Loucy (cell line): Measurements from ENCODE around the gene DMPK.

ENCODE experiments used
- H2AFZ ChIP-seq: fragments of 200-600 bp; sonication (generic); 2 replicates; pipeline ENCODE4 v1.6.0; 2016; ENCODE audit warnings: antibody characterized with exemption, mild to moderate bottlenecking, low read length, moderate library complexity
- H3F3A ChIP-seq: fragments of 200-600 bp; 2 replicates; pipeline ENCODE4 v1.6.0; 2016; ENCODE audit warnings: antibody characterized with exemption, low read depth, mild to moderate bottlenecking
- H3K27me3 ChIP-seq: fragments of 200-600 bp; sonication (generic); 2 replicates; pipeline ENCODE4 v1.6.1; 2014; ENCODE audit warnings: low read length, mild to moderate bottlenecking; ENCODE audit not compliant: insufficient read depth, poor library complexity, severe bottlenecking
- H3K36me3 ChIP-seq: fragments of 200-600 bp; sonication (generic); 2 replicates; pipeline ENCODE4 v1.6.1; 2016; ENCODE audit warnings: low read length; ENCODE audit not compliant: insufficient read depth
- H3K4me1 ChIP-seq: fragments of 200-600 bp; sonication (generic); 2 replicates; pipeline ENCODE4 v1.5.1; 2014; ENCODE audit warnings: low read length, mild to moderate bottlenecking; ENCODE audit not compliant: insufficient read depth, poor library complexity, severe bottlenecking
- H3K4me2 ChIP-seq: fragments of 200-600 bp; sonication (generic); 2 replicates; pipeline ENCODE4 v1.6.0; 2014; ENCODE audit warnings: antibody characterized with exemption, low read length, low read depth, mild to moderate bottlenecking; ENCODE audit not compliant: poor library complexity, severe bottlenecking
- H3K4me3 ChIP-seq: fragments of 200-600 bp; sonication (generic); 2 replicates; pipeline ENCODE4 v1.5.1; 2014; ENCODE audit warnings: low read length, mild to moderate bottlenecking, mixed read lengths; ENCODE audit not compliant: poor library complexity, severe bottlenecking
- H3K79me2 ChIP-seq: fragments of 200-600 bp; sonication (generic); 2 replicates; pipeline ENCODE4 v1.6.1; 2014; ENCODE audit warnings: low read length; ENCODE audit not compliant: insufficient read depth
- H3K9ac ChIP-seq: fragments of 200-600 bp; sonication (generic); 2 replicates; pipeline ENCODE4 v1.6.0; 2014; ENCODE audit warnings: mild to moderate bottlenecking, low read depth, low read length, moderate library complexity; ENCODE audit not compliant: poor library complexity, severe bottlenecking
- H3K9me2 ChIP-seq: fragments of 200-600 bp; sonication (generic); replicated peaks from 2 replicates; pipeline ENCODE4 v1.6.1; 2016; ENCODE audit warnings: low read depth, low read length, mixed read lengths
- H3K9me3 ChIP-seq: fragments of 200-600 bp; sonication (generic); 2 replicates; pipeline ENCODE4 v1.6.1; 2014; ENCODE audit warnings: mild to moderate bottlenecking, antibody characterized with exemption, low read length, low read depth; ENCODE audit not compliant: insufficient read depth
- H4K20me1 ChIP-seq: fragments of 200-600 bp; sonication (generic); 2 replicates; pipeline ENCODE4 v1.6.0; 2014; ENCODE audit warnings: antibody characterized with exemption, low read length, mild to moderate bottlenecking; ENCODE audit not compliant: insufficient read depth, poor library complexity, severe bottlenecking
- EZH2phosphoT487 ChIP-seq: fragments of 200-600 bp; IDR thresholded peaks from 2 replicates; pipeline ENCODE4 v1.6.1; 2018; ENCODE audit warnings: antibody characterized with exemption, mild to moderate bottlenecking, moderate library complexity, borderline replicate concordance
- TF ChIP-seq, protein P1 (sequence below): fragments of 200-600 bp; sonication (generic); conservative IDR thresholded peaks from 2 replicates; pipeline ENCODE4 v1.5.1; 2014; ENCODE audit warnings: mild to moderate bottlenecking, antibody characterized with exemption, low read length

DMPK gene

DNA sequence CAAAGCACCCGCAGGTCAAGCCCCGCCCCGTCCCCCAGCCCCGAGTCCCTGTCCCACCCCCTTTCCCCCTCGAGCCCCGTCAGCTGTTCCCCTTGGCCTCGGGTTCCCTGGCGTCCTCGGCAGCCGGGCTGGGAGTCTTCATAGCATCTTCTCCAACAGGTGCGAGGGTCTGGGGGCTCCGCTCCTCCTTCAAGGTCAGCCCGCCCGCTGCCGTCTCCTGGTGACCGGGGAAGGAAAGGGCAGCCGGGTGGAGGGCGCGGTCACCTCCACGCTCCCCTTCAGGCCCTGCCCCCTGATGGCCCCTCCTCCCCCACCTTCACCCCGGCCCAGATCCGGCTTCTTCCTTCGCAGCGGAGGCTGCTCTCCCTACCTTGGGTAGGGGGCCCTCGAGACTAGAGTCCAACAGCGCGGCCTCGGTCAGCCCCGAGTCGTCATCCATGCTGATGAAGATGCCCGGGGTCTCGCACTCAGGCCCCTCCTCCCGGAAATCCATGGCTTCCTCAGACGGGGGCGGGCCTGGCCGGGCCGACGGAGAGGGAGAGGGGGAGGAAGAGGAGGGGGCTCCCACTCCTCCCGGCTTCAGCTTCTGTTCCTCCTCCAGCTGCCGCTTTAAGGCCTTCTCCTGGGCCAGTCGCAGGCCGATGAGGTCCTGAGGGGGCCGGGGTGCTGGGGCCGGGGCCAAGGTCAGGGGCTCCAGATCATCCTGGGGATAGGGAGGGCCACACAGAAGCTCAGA, 33.4 kb upstream of the DMPK start:
- Histone ChIP-seq H3K9me2 (no peaks in the 10 kb centered on the region), H3K9me3 (no peaks in the 10 kb centered on the region), H3K79me2 (no peaks in the 10 kb centered on the region), H4K20me1 (no peaks in the 10 kb centered on the region), H3K4me1 (no peaks in the 10 kb centered on the region), H3F3A (no peaks in the 10 kb centered on the region), H3K9ac (no peak overlapping the region), H3K27me3 (no peaks in the 10 kb centered on the region), H3K36me3 (peaks cover 7% of the 10 kb centered on the region; the same call in 1 of the 2 replicates), H3K4me3 (no peak overlapping the region), H2AFZ (no peak overlapping the region), H3K4me2 (no peak overlapping the region)
- TF ChIP-seq, protein P1, sequence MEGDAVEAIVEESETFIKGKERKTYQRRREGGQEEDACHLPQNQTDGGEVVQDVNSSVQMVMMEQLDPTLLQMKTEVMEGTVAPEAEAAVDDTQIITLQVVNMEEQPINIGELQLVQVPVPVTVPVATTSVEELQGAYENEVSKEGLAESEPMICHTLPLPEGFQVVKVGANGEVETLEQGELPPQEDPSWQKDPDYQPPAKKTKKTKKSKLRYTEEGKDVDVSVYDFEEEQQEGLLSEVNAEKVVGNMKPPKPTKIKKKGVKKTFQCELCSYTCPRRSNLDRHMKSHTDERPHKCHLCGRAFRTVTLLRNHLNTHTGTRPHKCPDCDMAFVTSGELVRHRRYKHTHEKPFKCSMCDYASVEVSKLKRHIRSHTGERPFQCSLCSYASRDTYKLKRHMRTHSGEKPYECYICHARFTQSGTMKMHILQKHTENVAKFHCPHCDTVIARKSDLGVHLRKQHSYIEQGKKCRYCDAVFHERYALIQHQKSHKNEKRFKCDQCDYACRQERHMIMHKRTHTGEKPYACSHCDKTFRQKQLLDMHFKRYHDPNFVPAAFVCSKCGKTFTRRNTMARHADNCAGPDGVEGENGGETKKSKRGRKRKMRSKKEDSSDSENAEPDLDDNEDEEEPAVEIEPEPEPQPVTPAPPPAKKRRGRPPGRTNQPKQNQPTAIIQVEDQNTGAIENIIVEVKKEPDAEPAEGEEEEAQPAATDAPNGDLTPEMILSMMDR: no peak
- TF ChIP-seq EZH2phosphoT487: no peak

DNA sequence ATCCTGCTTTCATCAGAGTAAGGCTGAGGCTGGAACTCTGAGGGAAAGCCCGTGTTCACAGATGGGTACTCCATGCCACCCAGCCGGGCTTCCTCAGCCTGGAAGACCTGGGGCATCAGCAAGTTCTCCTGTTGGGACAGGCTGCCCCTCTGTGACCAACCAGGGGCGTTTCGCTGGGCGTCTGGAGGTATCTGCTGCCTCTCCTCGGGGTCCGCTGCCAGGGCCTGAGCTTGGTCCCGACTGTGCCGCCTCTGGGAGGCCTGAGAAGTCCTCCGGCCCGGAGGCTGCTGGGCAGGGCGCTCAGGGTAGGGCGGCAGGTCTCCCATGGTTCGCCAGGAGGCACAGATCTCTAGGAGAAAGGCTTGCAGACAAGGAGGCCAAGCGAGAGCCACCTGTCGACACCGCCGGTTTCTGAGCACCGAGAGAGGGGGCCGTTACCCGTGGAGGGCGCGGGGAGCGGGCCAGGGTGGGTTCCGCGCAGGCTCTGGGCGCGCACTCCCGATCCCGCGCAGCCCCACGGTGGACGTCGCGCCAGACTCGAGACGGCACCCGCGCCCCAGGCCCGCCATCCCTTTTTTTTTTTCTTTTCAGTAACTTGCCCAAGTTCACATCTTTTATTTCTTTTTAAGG, 32.7 kb upstream of the DMPK start, which contains the start of gene RSPH6A:
Gene RSPH6A (minus strand): TSS at position 458 of the 630 bp plus-strand sequence. CDS start 132 bp downstream, at position 326.
- Histone ChIP-seq H2AFZ (no peak within 1 kb of the TSS), H3K79me2 (no peaks in the 10 kb centered on the region), H3K4me2 (no peak within 1 kb of the TSS), H3K27me3 (no peaks in the 10 kb centered on the region), H3K9me2 (no peaks in the 10 kb centered on the region), H4K20me1 (no peaks in the 10 kb centered on the region), H3K9me3 (no peaks in the 10 kb centered on the region), H3F3A (no peaks in the 10 kb centered on the region), H3K4me1 (peaks cover 5% of the 10 kb centered on the region), H3K36me3 (peaks cover under 1% of the 10 kb centered on the region; the same call in 1 of the 2 replicates), H3K4me3 (no peak within 1 kb of the TSS), H3K9ac (no peak within 1 kb of the TSS)
- no peak for TF ChIP-seq EZH2phosphoT487
- TF ChIP-seq, protein P1: no peak

DNA sequence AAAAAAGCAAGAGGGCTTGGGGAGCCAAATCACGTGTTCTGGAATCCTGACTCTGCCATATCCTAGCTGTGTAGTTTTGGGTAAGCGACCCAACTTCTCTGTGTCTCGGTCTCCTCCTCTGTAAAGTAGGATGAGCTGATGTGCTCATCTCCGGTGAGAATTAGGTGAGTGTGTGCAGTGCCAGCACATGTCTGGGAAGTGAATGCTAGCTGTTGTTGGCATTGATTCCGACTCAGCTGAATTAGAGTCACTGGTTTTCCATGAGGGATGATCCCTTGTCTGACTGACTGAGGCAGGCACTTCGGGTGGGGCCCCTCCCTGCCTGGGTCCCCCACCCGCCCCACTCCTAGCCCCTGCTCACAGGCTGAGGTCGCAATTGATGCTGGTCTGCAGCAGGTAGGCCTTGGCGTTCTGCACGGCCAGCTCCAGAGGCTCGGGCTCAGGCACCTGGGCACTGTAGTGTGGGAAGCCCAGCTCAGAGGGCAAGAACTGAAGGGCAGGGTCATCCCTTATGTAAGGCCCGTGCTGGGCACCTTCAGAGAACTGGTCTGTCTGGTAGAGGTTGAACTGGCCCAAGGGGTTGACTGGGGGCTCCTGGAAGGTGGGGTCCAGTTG, 32.0 kb upstream of the DMPK start:
- Histone ChIP-seq H3K9ac (no peak overlapping the region), H3K79me2 (no peaks in the 10 kb centered on the region), H2AFZ (no peak overlapping the region), H3K4me1 (peaks cover 5% of the 10 kb centered on the region), H3K4me3 (no peak overlapping the region), H4K20me1 (no peaks in the 10 kb centered on the region), H3F3A (no peaks in the 10 kb centered on the region), H3K4me2 (no peak overlapping the region), H3K36me3 (no peaks in the 10 kb centered on the region), H3K9me2 (no peaks in the 10 kb centered on the region), H3K9me3 (no peaks in the 10 kb centered on the region), H3K27me3 (no peaks in the 10 kb centered on the region)
- TF ChIP-seq, protein P1: no peak
- TF ChIP-seq EZH2phosphoT487: no peak
